SK-N-SH (cell line): ENCODE measurements around the gene CHM. TPM values are rescaled to one million over a fixed set of nuclear protein-coding genes. Genes with fewer than 3 reads are reported as not detected.

Experiments
- CTCF ChIA-PET: fragments of 300-600, 350-600 bp; formaldehyde crosslinking; extraction: SDS; loops from one replicate; lab custom pipeline; 2021; lab: Yijun Ruan, JAX
- POLR2A ChIA-PET: fragments of 350-600 bp; sonication (Branson Sonifier 250); formaldehyde crosslinking; extraction: SDS; loops from one replicate; lab custom pipeline; 2020; ENCODE audit warnings: antibody characterized with exemption, inconsistent platforms; lab: Yijun Ruan, JAX
- DNase-seq: peaks from one replicate; pipeline ENCODE4 v3.0.0; 2012
- H2AFZ ChIP-seq: fragments of 200-600 bp; sonication (generic); 2 replicates; pipeline ENCODE4 v1.8.1; 2016; ENCODE audit warnings: antibody characterized with exemption, mild to moderate bottlenecking, low read depth
- H3F3A ChIP-seq: fragments of 200-600 bp; sonication (generic); replicated peaks from 2 replicates; pipeline ENCODE3; 2016; ENCODE audit warnings: antibody characterized with exemption, mild to moderate bottlenecking; ENCODE audit not compliant: insufficient read depth
- H3K27ac ChIP-seq, 2 experiments: fragments of 200-500 bp in 1 of 2; fragments of 200-600 bp in 1 of 2; sonication (Bioruptor generic) in 1 of 2; sonication (generic), shearing (Covaris generic) in 1 of 2; 2 replicates each; pipeline versions ENCODE4 v1.5.1 to v1.6.1; 2014 to 2016; ENCODE audit warnings: low read depth in 2 of 2, inconsistent platforms in 1 of 2, low read length in 1 of 2, mild to moderate bottlenecking in 1 of 2, mixed read lengths in 1 of 2
- H3K27me3 ChIP-seq: fragments of 200-600 bp; sonication (generic), shearing (Covaris generic); 2 replicates; pipeline ENCODE4 v1.6.1; 2016; ENCODE audit warnings: mixed run types; ENCODE audit not compliant: insufficient read depth
- H3K36me3 ChIP-seq, 2 experiments: fragments of 200-500 bp in 1 of 2; fragments of 200-600 bp in 1 of 2; sonication (Bioruptor generic) in 1 of 2; sonication (generic) in 1 of 2; replicated peaks in 1 of 2; 2 replicates each; pipeline versions ENCODE3 to v1.5.1; 2014 to 2016; ENCODE audit warnings: low read length in 1 of 2, mild to moderate bottlenecking in 1 of 2; ENCODE audit not compliant: insufficient read depth in 2 of 2, control insufficient read depth in 1 of 2
- H3K4me1 ChIP-seq, 2 experiments: fragments of 200-500 bp in 1 of 2; fragments of 200-600 bp in 1 of 2; sonication (Bioruptor generic) in 1 of 2; sonication (generic), shearing (Covaris generic) in 1 of 2; 2 replicates each; pipeline versions ENCODE4 v1.5.1 to v1.6.1; 2014 to 2016; ENCODE audit warnings: low read depth in 1 of 2, low read length in 1 of 2, mixed run types in 1 of 2; ENCODE audit not compliant: insufficient read depth in 2 of 2, control insufficient read depth in 1 of 2
- H3K4me2 ChIP-seq: fragments of 200-600 bp; sonication (generic), shearing (Covaris generic); 2 replicates; pipeline ENCODE4 v1.6.1; 2017; ENCODE audit warnings: mixed run types
- H3K4me3 ChIP-seq, 2 experiments: fragments of 200-500 bp in 1 of 2; fragments of 200-600 bp in 1 of 2; sonication (Bioruptor generic) in 1 of 2; sonication (generic), shearing (Covaris generic) in 1 of 2; 2 replicates each; pipeline versions ENCODE4 v1.5.1 to v1.8.1; 2014 to 2016; ENCODE audit warnings: low read depth in 2 of 2, inconsistent platforms in 1 of 2, low read length in 1 of 2, mild to moderate bottlenecking in 1 of 2, mixed read lengths in 1 of 2, moderate library complexity in 1 of 2
- H3K79me2 ChIP-seq: fragments of 200-600 bp; sonication (generic); 2 replicates; pipeline ENCODE4 v1.8.1; 2017; ENCODE audit warnings: mild to moderate bottlenecking; ENCODE audit not compliant: insufficient read depth
- H3K9ac ChIP-seq: fragments of 200-600 bp; sonication (generic); 2 replicates; pipeline ENCODE4 v1.6.1; 2017; ENCODE audit warnings: mixed run types
- H3K9me2 ChIP-seq: fragments of 200-600 bp; sonication (generic); 2 replicates; pipeline ENCODE4 v1.6.1; 2017; ENCODE audit warnings: mixed run types
- H3K9me3 ChIP-seq: fragments of 200-600 bp; sonication (generic); 2 replicates; pipeline ENCODE4 v1.6.1; 2017; ENCODE audit warnings: mixed run types, mild to moderate bottlenecking, moderate library complexity
- H4K20me1 ChIP-seq: fragments of 200-600 bp; sonication (generic); 2 replicates; pipeline ENCODE4 v1.6.1; 2017; ENCODE audit warnings: mild to moderate bottlenecking, mixed run types; ENCODE audit not compliant: insufficient read depth
- CTCF ChIP-seq: fragments of 200-600 bp; sonication (generic); IDR thresholded peaks from 2 replicates; pipeline ENCODE4 v1.6.1; 2017; ENCODE audit warnings: antibody characterized with exemption, mild to moderate bottlenecking, moderate library complexity
- EP300 ChIP-seq, 2 experiments: IDR thresholded peaks; 2 replicates each; pipeline versions ENCODE4 v1.4.0 to v1.6.1; 2012; ENCODE audit warnings: borderline replicate concordance in 1 of 2, low read depth in 1 of 2, low read length in 1 of 2
- EZH2phosphoT487 ChIP-seq: fragments of 200-600 bp; sonication (generic); IDR thresholded peaks from 2 replicates; pipeline ENCODE4 v1.6.1; 2017; ENCODE audit warnings: low read depth, mixed run types, mild to moderate bottlenecking, antibody characterized with exemption, moderate library complexity, borderline replicate concordance
- FOXM1 ChIP-seq: IDR thresholded peaks from 2 replicates; pipeline ENCODE4 v1.4.0; 2012; ENCODE audit warnings: low read depth, mild to moderate bottlenecking
- GABPA ChIP-seq: IDR thresholded peaks from 2 replicates; pipeline ENCODE4 v1.4.0; 2012; ENCODE audit warnings: low read depth, mild to moderate bottlenecking
- MAX ChIP-seq: IDR thresholded peaks from 2 replicates; pipeline ENCODE4 v1.4.0; 2012; ENCODE audit warnings: low read depth
- REST ChIP-seq: IDR thresholded peaks from 2 replicates; pipeline ENCODE4 v1.6.1; 2012; ENCODE audit warnings: mild to moderate bottlenecking, low read depth, low read length, moderate library complexity
- RXRA ChIP-seq: IDR thresholded peaks from 2 replicates; pipeline ENCODE4 v1.4.0; 2012; ENCODE audit warnings: low read depth, mild to moderate bottlenecking, borderline replicate concordance
- SIN3A ChIP-seq: IDR thresholded peaks from 2 replicates; pipeline ENCODE4 v1.6.1; 2012; ENCODE audit warnings: low read depth, mild to moderate bottlenecking, low read length, moderate library complexity, borderline replicate concordance
- TAF1 ChIP-seq: IDR thresholded peaks from 2 replicates; pipeline ENCODE4 v1.6.1; 2012; ENCODE audit warnings: low read depth, mild to moderate bottlenecking, low read length, moderate library complexity, borderline replicate concordance
- TCF12 ChIP-seq: IDR thresholded peaks from 2 replicates; pipeline ENCODE4 v1.4.0; 2012
- TEAD4 ChIP-seq: IDR thresholded peaks from 2 replicates; pipeline ENCODE4 v1.4.0; 2012; ENCODE audit warnings: mild to moderate bottlenecking, borderline replicate concordance; ENCODE audit not compliant: insufficient read depth
- USF1 ChIP-seq: IDR thresholded peaks from 2 replicates; pipeline ENCODE4 v1.4.0; 2012; ENCODE audit warnings: low read depth, borderline replicate concordance
- WGBS: methylation state at CpG from one replicate; pipeline ENCODE4 v1.1.6; 2017; ENCODE audit warnings: low lambda C conversion rate; 5-methylcytosine and 5-hydroxymethylcytosine counted together
- polyA plus RNA-seq, 3 experiments: library from polyadenylated mRNA; depleted of rRNA; stranded (reverse); fragments of >200 nt; gene quantifications; 2 replicates each; pipeline ENCODE4 v1.2.3, GENCODE V29; 2012

Gene CHM
- polyA plus RNA-seq, 1 of the 3 experiments (the other 2 are of a cell fraction), result 12.8 TPM

GRCh38 chrX:85903692-85904471 is 143.5 kb downstream of the CHM start:
- ChIA-PET CTCF (no interaction called here), POLR2A (no interaction called here)
- DNase-seq, result no peak

GRCh38 chrX:85897362-85898126 is 149.8 kb downstream of the CHM start:
- peaks cover 19 to 27% of the 10 kb centered on the region in 2 experiments for H3K36me3 ChIP-seq
- no peak overlapping the region for H3K27ac ChIP-seq
- TF ChIP-seq TEAD4 (no peak), RXRA (no peak), EZH2phosphoT487 (no peak)
- H4K20me1 ChIP-seq, result no peaks in the 10 kb centered on the region
- H2AFZ ChIP-seq, result no peak overlapping the region
- H3K9ac ChIP-seq, result no peak overlapping the region
- POLR2A ChIA-PET, result no interaction called here
- no peak overlapping the region for H3K4me2 ChIP-seq
- H3K79me2 ChIP-seq, result no peaks in the 10 kb centered on the region
- no peaks in the 10 kb centered on the region for H3K9me2 ChIP-seq
- no peaks in the 10 kb centered on the region for H3K9me3 ChIP-seq
- no peaks in the 10 kb centered on the region for H3K4me1 ChIP-seq
- H3F3A ChIP-seq, result peaks cover 4% of the 10 kb centered on the region
- 91% methylated on average over 7 of the region's 7 CpGs for WGBS
- CTCF ChIA-PET, result no interaction called here
- H3K4me3 ChIP-seq, result no peak overlapping the region
- no peak for DNase-seq
- no peaks in the 10 kb centered on the region for H3K27me3 ChIP-seq

More at GRCh38 chrX:85903692-85904471, 143.5 kb downstream of the CHM start:
- Histone ChIP-seq H3K79me2 (no peaks in the 10 kb centered on the region), H3K4me2 (no peak overlapping the region), H3K9me2 (no peaks in the 10 kb centered on the region), H3K4me1 (no peaks in the 10 kb centered on the region), H3K9ac (no peak overlapping the region), H3K27me3 (no peaks in the 10 kb centered on the region), H3K27ac (no peak overlapping the region), H3K9me3 (no peaks in the 10 kb centered on the region), H2AFZ (no peak overlapping the region), H3K36me3 (peaks cover 5 to 16% of the 10 kb centered on the region in 2 experiments), H3F3A (no peaks in the 10 kb centered on the region), H3K4me3 (no peak overlapping the region), H4K20me1 (no peaks in the 10 kb centered on the region)
- TF ChIP-seq FOXM1 (no peak), TAF1 (no peak)
- WGBS, result 91% methylated on average over 5 of the region's 5 CpGs

- H3K4me2 ChIP-seq, result no peak overlapping the region
- H3K36me3 ChIP-seq, result peaks cover 9 to 14% of the 10 kb centered on the region in 2 experiments
- H3F3A ChIP-seq, result no peaks in the 10 kb centered on the region
- H2AFZ ChIP-seq, result no peak overlapping the region
- ChIA-PET CTCF (interaction anchor here (1.6 kb wide), 1 partner anchor 13 kb away, joined by 5 read pairs; no protein-coding TSS in a partner anchor), POLR2A (no interaction called here)
- WGBS, result 96% methylated on average over 5 of the region's 5 CpGs
- no peaks in the 10 kb centered on the region for H3K79me2 ChIP-seq
- H3K9me2 ChIP-seq, result no peaks in the 10 kb centered on the region
- H3K9ac ChIP-seq, result no peak overlapping the region
- H3K27me3 ChIP-seq, result no peaks in the 10 kb centered on the region
- DNase-seq, result no peak
- no peaks in the 10 kb centered on the region for H4K20me1 ChIP-seq
- no peak overlapping the region for H3K27ac ChIP-seq
- H3K9me3 ChIP-seq, result no peaks in the 10 kb centered on the region
- no peaks in the 10 kb centered on the region for H3K4me1 ChIP-seq
- H3K4me3 ChIP-seq, result no peak overlapping the region
- TF ChIP-seq EP300 (IDR thresholded peaks at IDR 0.05; ENCODE audit: borderline replicate concordance in 1 of 2, low read depth in 1 of 2, low read length in 1 of 2) (no peak), CTCF (no peak), REST (no peak), TCF12 (no peak), USF1 (no peak), MAX (no peak), GABPA (no peak), SIN3A (no peak)
Observed at GRCh38 chrX:85882601-85883000, 164.8 kb downstream of the CHM start.
